ENCODE measurements around the gene BAZ2B.

Gene BAZ2B

DNA sequence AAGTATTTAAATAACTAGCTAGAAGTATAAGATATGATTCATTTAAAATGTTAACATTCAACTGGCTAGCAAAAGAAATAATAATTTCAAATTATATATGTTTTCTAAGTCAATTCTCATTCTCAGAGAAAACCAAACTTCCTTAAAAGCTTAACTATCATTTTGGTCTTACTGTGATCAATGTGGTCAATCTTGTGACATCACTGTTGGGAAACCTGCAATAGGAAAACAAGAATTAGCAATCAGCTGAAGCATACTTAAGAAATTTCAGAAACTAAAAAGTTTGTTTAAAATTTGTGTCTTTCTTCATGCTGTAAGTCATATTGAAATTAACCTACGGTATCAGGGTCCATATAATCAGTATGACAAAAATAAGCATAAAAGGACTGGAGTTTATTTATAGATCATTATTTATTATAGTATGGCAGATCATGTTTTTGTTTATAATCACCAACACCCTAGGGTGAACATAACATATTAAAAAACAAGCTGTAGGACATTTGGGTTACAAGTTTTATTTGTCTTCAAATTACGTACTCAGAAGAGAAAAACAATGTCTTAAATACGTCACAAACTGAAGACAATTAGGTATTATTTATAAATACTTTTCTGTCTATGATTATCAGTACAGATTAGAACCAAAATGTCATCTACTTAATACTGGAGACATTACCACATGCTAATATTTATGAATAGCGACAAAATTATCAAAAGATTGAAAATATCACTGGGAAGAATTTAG, 60.5 kb downstream of the BAZ2B start:
- DNase-seq (ENCODE audit: low read depth), result no peak
- TF ChIP-seq, protein P1, sequence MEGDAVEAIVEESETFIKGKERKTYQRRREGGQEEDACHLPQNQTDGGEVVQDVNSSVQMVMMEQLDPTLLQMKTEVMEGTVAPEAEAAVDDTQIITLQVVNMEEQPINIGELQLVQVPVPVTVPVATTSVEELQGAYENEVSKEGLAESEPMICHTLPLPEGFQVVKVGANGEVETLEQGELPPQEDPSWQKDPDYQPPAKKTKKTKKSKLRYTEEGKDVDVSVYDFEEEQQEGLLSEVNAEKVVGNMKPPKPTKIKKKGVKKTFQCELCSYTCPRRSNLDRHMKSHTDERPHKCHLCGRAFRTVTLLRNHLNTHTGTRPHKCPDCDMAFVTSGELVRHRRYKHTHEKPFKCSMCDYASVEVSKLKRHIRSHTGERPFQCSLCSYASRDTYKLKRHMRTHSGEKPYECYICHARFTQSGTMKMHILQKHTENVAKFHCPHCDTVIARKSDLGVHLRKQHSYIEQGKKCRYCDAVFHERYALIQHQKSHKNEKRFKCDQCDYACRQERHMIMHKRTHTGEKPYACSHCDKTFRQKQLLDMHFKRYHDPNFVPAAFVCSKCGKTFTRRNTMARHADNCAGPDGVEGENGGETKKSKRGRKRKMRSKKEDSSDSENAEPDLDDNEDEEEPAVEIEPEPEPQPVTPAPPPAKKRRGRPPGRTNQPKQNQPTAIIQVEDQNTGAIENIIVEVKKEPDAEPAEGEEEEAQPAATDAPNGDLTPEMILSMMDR (IDR thresholded peaks at IDR 0.05; ENCODE audit: insufficient read depth, low read depth, low read length, missing control alignments), result no peak
- H3K4me3 ChIP-seq (ENCODE audit: low read length), result no peak overlapping the region

DNA sequence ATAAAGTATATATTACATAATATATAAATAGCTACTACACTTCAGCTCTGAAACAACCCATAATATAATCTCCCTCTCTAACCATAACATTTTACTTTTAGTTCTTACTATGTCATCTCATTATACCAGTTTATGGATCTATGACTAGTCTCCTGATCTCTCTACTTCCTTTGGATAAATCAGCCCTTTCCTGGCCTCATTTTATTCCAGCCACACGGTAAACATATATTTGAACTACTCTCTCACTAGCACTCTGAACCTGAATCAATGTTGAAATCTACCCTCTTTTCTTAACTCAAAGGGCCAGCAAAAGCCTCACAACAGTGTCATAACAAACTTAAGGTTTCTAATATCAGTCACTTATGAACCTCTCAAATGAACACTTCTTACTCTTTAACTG, 62.6 kb downstream of the BAZ2B start:
- no peak overlapping the region for H3K4me3 ChIP-seq (ENCODE audit: low read length)
- TF ChIP-seq, protein P1 (IDR thresholded peaks at IDR 0.05; ENCODE audit: insufficient read depth, low read depth, low read length, missing control alignments), result no peak
- no peak for DNase-seq (ENCODE audit: low read depth)

DNA sequence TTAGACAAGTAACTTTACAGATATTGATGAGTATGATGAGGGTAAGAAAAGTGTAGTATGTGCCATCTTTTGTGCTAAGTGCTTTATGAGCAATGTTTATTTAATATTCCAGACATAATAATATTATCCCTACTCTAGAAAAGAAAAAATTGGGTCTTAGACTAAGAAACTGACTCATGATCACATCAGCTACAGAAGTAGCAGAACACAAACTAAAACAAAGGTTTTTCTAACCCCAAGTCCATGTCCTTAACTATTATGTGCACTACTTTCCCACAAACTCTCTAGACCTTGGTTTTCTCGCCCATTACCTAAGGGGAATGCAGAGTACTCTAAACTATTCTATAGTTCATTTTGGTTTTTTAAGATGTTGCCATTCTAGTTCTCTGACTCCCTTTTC, 64.5 kb downstream of the BAZ2B start:
- TF ChIP-seq, protein P1 (IDR thresholded peaks at IDR 0.05; ENCODE audit: insufficient read depth, low read depth, low read length, missing control alignments), result no peak
- DNase-seq (ENCODE audit: low read depth), result no peak

DNA sequence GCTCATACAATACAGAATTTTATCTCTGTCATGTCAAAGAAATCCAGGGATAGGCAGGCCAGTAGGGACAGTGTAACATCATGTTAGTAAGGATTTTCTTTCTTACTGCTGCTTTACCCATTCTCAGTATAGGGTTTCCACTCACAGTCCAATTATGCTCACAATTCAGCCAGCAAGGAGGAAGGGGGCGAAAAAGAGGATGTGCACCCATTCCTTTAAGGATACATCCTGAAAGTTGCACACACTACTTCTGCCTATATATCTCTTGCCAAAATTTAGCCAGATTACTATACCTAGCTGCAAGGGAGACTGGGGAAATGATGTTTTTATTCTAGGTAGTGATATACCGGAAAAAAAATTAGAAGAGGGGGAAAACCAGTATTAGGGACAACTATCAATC, 66.1 kb downstream of the BAZ2B start:
- TF ChIP-seq, protein P1 (IDR thresholded peaks at IDR 0.05; ENCODE audit: insufficient read depth, low read depth, low read length, missing control alignments), result no peak
- no peak overlapping the region for H3K4me3 ChIP-seq (ENCODE audit: low read length)
- DNase-seq (ENCODE audit: low read depth), result no peak

More for the DNA sequence above, 64.5 kb downstream of the BAZ2B start:
- H3K4me3 ChIP-seq (ENCODE audit: low read length), result no peak overlapping the region

DNA sequence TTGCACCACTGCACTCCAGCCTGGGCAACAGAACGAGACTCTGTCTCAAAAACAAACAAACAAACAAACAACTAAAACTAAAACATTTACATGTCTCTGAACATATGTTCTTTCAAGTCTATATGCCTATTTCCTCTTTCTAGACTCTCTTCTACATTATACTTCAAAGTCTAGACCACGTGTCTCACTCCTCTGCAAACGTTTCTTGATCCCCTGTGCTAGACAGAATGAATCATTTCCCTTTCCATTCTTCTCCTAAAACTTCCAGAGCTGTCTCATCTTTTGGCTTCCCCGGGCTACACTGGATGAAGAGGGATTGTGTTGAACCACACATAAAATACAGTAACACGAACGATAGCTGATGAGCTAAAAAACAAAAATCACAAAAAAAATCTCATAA, 67.1 kb downstream of the BAZ2B start:
- DNase-seq (ENCODE audit: low read depth), result peak; percentile 53
- TF ChIP-seq, protein P1 (IDR thresholded peaks at IDR 0.05; ENCODE audit: insufficient read depth, low read depth, low read length, missing control alignments), result no peak
- no peak overlapping the region for H3K4me3 ChIP-seq (ENCODE audit: low read length)

DNA sequence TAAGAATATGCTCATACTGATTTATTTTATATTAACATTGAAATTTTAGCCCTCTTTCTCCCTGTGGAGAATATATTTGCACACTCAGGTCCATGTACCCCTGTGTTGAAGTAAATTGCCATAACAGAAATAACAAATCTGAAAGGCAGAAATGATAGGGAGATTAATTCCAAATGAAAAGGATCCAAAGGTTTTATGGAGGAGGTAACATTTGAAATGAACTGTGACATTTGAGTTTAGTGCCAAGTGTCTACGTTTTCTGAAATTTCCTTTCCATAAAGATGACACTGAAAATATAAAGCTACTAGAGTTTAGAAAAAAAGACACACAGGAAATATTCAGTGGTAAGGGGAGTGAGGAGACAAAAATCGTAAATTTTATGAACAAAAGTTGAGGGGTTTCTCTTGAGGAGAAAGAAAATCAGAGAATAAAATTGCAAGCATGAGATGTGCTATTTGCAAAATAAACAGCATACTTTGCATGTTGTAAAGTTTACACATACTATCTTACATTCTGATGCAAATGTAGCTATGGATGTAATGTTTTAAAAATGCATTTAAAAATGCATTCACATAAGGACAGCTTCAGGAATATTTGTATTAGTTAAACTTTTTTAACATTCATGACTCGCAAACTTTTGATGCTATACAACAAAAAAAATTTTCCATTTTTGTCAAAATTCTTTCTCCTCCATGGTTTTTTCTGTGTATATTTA, 69.5 kb downstream of the BAZ2B start:
- TF ChIP-seq, protein P1 (IDR thresholded peaks at IDR 0.05; ENCODE audit: insufficient read depth, low read depth, low read length, missing control alignments), result no peak
- DNase-seq (ENCODE audit: low read depth), result no peak
- H3K4me3 ChIP-seq (ENCODE audit: low read length), result no peak overlapping the region
